Measurements from ENCODE around the gene SMIM22.

The SMIM22 gene

DNA sequence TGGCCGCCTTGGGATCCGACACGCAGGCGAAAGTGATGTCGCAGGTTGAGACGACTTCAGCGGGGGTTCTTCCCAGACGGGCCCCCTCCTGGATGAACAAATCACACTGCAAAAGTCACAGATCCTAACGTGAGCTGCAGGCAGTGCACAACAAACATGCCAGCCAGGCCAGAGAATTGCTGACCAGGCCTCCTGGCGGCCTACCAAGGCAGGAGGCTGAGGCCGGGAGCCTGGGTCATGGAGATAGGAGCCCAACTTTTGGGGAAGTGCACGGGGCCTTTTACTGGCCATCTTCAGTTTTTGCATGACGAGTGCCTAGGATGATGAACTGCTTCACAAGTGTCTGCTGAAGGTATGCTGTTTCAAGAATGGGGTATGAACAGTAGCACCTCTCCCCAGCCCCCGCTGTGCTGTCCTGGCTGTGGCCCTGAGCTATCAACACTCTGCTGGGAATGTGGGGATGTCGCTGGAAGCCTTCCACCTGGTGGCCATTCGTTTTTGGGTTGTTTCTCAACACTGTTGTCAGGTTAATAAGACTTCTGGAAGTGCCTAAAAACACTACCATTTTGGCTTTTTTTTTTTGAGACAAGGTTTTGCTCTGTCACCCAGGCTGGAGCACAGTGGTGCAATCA is 19.5 kb downstream of the SMIM22 start:
- no peak for DNase-seq (ENCODE audit: low spot score)

DNA sequence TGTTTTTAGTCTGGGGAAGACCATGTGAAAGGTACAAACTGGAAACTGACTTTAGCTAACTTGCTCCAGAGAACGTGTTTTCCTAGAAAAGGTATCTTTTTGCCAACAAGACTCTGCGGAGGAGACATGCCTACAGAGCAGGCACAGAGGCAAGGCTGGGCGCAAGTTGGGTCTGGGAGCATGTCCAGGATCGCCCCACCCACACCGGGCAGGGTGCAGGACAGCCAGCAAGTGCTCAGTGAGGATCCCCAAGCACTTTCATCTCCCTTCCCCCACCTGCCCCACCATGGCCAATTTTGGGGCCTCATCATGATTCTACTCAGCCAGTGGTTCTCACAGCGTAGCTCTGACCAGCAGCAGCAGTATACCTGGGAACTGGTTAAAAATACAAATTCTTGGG is 25.5 kb downstream of the SMIM22 start:
- DNase-seq (ENCODE audit: low spot score): no peak

- no peak for DNase-seq (ENCODE audit: low spot score)
Observed at GRCh38 chr16:4825196-4825595, 30.0 kb downstream of the SMIM22 start.

DNA sequence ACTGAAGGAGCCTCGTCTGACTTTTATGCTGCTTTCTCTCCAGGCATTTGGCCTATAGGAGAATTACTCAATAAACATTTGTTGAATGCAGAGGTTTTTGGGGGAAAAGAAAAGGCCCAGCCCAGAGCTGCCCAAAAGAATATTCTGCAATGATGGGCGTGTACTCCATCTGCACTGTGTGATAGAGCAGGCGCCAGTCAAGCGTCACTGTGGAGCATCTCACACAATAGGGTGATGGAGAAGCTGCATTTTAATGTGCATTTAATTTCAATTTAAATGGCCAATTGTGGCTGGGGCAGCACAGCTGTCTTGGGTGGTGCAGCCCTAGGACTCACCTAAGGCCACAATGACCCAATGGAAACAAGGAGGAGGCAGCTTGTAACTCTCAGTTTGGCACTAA is 31.4 kb downstream of the SMIM22 start:
- no peak for DNase-seq (ENCODE audit: low spot score)

DNA sequence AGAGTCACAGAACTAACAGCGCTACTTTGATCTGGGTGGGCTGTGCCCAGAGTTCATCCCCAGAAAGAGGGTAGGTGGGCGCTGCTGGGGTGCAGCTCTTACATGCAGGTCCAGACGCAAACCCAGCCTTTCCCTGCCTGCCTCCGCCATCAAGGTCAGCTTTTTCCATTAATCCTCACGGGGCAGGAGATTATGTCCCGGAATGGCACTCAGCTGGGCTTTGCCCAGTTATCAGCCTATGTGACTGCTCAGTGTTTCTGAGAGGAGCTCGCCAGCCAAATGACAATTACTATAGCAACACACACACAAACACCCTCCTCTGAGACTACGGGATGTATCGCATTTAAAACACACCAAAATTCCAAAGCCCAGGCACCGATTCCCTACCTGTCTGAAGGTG is 31.8 kb downstream of the SMIM22 start:
- no peak for DNase-seq (ENCODE audit: low spot score)

GRCh38 chr16:4828567-4829321 is 33.6 kb downstream of the SMIM22 start:
- DNase-seq (ENCODE audit: low spot score): no peak

- DNase-seq (ENCODE audit: low spot score): no peak
Observed at GRCh38 chr16:4830408-4830807, 35.2 kb downstream of the SMIM22 start.

- no peak for DNase-seq (ENCODE audit: low spot score)
Observed at GRCh38 chr16:4831616-4832015, 36.4 kb downstream of the SMIM22 start.

GRCh38 chr16:4832698-4833343 is 37.7 kb downstream of the SMIM22 start:
- DNase-seq (ENCODE audit: low spot score): no peak

GRCh38 chr16:4833584-4833983 is 38.4 kb downstream of the SMIM22 start:
- DNase-seq (ENCODE audit: low spot score): no peak

DNA sequence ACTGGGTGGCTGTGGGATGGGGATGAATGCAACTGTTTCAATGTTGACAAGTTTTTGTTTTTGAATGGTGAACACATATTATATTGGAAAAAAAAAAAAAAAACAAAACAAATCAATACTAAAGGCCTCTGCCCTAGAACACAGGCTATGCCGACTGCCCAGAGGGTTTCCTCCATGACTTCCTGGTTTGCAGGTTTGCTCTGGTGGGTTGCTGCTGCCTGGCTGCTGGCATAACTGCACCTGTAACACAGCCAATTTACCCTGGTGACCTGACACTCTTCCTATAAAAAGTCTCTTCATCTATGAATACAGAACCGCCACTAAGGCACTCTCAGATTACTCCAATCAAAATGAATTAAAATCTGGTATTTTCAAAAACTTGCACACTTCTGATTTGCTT is 41.6 kb downstream of the SMIM22 start:
- no peak for DNase-seq (ENCODE audit: low spot score)

- no peak for DNase-seq (ENCODE audit: low spot score)
Observed at GRCh38 chr16:4837733-4838501, 42.7 kb downstream of the SMIM22 start.

DNA sequence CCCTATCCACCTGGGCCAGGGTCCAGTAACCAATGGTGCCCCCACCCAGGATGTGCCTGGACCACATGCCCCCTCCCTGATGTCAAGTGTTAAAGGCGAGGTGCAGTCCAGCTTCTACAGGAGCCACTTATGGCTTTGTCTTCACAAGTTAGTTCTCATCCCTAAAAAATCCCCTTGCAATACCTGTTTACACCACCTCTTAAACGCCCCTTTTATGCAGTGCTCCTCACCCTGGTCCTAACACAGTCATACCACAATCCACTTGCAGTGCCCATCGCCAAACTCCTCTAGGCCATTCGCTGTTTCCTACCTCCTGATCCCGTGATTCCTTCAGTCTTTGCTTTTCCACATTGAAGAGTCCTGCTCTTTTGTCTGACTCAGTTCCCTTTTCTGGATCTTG is 44.8 kb downstream of the SMIM22 start:
- no peak for DNase-seq (ENCODE audit: low spot score)

DNA sequence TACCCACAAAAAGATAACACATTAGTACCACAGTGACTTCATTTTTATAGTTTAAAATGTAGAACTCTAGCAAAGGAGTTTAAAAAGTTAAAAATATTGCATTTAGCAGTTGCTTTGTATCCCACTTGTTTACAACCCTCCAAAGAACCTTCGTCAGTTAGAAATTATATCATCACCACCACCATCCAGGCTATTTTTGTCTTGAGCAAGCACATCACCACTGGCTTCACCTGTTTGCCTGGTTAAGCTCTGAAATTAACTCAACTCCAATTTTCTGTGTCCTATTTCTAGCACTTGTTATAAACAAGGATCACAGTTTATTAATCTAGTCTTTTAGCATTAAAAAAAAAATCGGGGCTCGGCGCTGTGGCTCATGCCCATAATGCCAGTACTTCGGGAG is 45.8 kb downstream of the SMIM22 start:
- no peak for DNase-seq (ENCODE audit: low spot score)

Measured in GM03348 (cell line).